Measurements from ENCODE around the gene LY6G5C.
A peak's percentile ranks its signal among the peaks of the same experiment; 100 is the strongest.

Gene LY6G5C

GRCh38 chr6:31691078-31691463, 10.2 kb upstream of the LY6G5C start:
- TF ChIP-seq CTCF (conservative IDR thresholded peaks at IDR 0.05; ENCODE audit: control insufficient read depth, insufficient read depth, low read depth, low read length) = no peak
- no peak overlapping the region for H3K4me3 ChIP-seq (ENCODE audit: control insufficient read depth, low read depth, low read length)
- no peak for DNase-seq (ENCODE audit: low read depth)

- H3K4me3 ChIP-seq (ENCODE audit: control insufficient read depth, low read depth, low read length) = no peak overlapping the region
- no peak for DNase-seq (ENCODE audit: low read depth)
- no peak for TF ChIP-seq CTCF (conservative IDR thresholded peaks at IDR 0.05; ENCODE audit: control insufficient read depth, insufficient read depth, low read depth, low read length)
These were observed 9.6 kb upstream of the LY6G5C start for GRCh38 chr6:31690231-31691077.

GRCh38 chr6:31689249-31690110, 8.6 kb upstream of the LY6G5C start:
- no peak overlapping the region for H3K4me3 ChIP-seq (ENCODE audit: control insufficient read depth, low read depth, low read length)
- DNase-seq (ENCODE audit: low read depth) = no peak
- TF ChIP-seq CTCF (conservative IDR thresholded peaks at IDR 0.05; ENCODE audit: control insufficient read depth, insufficient read depth, low read depth, low read length) = peak; percentile 45

- DNase-seq (ENCODE audit: low read depth) = no peak
- no peak for TF ChIP-seq CTCF (conservative IDR thresholded peaks at IDR 0.05; ENCODE audit: control insufficient read depth, insufficient read depth, low read depth, low read length)
- no peak overlapping the region for H3K4me3 ChIP-seq (ENCODE audit: control insufficient read depth, low read depth, low read length)
These were observed 7.2 kb upstream of the LY6G5C start for GRCh38 chr6:31687860-31688693.

GRCh38 chr6:31687321-31687720, 6.5 kb upstream of the LY6G5C start:
- TF ChIP-seq CTCF (conservative IDR thresholded peaks at IDR 0.05; ENCODE audit: control insufficient read depth, insufficient read depth, low read depth, low read length) = no peak
- no peak for DNase-seq (ENCODE audit: low read depth)
- no peak overlapping the region for H3K4me3 ChIP-seq (ENCODE audit: control insufficient read depth, low read depth, low read length)

- H3K4me3 ChIP-seq (ENCODE audit: control insufficient read depth, low read depth, low read length) = no peak overlapping the region
- DNase-seq (ENCODE audit: low read depth) = no peak
- no peak for TF ChIP-seq CTCF (conservative IDR thresholded peaks at IDR 0.05; ENCODE audit: control insufficient read depth, insufficient read depth, low read depth, low read length)
These were observed 5.6 kb upstream of the LY6G5C start for GRCh38 chr6:31686483-31686882.
